Gastroesophageal sphincter (tissue), 3 donors: ENCODE data around the gene ANP32B.

Experiments used
- POLR2A ChIP-seq, 2 donors: fragments of 450-650 bp; IDR thresholded peaks; one replicate each; pipeline ENCODE4 v1.6.1; 2017; ENCODE audit warnings: antibody characterized with exemption in 2 of 2, mild to moderate bottlenecking in 2 of 2, moderate library complexity in 1 of 2
- POLR2AphosphoS5 ChIP-seq: sonication (generic); formaldehyde crosslinking; IDR thresholded peaks from one replicate; pipeline ENCODE4 v1.6.1; 2017; ENCODE audit warnings: antibody characterized with exemption
- TF ChIP-seq, protein P1 (sequence below), 4 experiments: fragments of 200-600 bp in 2 of 4; fragments of 450-650 bp in 2 of 4; sonication (generic) in 1 of 4; IDR thresholded peaks; one replicate each; pipeline ENCODE4 v1.5.1; 2017 to 2019; ENCODE audit warnings: antibody characterized with exemption in 4 of 4, mild to moderate bottlenecking in 2 of 4, moderate library complexity in 2 of 4

DNA sequence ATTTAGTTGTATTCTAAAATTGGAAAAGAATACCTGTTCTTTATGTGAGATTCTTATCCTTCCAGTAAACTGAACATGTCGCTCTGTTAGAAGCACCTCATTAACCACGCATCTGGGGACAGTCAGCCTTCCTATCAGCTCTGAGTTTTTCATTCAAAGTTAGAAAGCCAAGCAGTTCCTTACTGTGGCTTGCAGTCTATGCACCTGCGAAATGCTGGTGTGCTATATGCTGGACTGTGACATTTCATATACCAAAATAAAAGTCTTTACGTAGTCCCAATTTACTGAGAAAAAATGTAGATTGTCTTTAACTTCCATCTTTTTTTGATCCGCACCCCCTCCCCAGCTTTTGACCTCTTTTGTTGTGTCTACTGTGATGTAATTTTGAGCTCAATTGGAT, 4.3 kb downstream of the ANP32B start:
- TF ChIP-seq POLR2A (IDR thresholded peaks at IDR 0.05) (no peak), POLR2AphosphoS5 (no peak)
- TF ChIP-seq, protein P1, sequence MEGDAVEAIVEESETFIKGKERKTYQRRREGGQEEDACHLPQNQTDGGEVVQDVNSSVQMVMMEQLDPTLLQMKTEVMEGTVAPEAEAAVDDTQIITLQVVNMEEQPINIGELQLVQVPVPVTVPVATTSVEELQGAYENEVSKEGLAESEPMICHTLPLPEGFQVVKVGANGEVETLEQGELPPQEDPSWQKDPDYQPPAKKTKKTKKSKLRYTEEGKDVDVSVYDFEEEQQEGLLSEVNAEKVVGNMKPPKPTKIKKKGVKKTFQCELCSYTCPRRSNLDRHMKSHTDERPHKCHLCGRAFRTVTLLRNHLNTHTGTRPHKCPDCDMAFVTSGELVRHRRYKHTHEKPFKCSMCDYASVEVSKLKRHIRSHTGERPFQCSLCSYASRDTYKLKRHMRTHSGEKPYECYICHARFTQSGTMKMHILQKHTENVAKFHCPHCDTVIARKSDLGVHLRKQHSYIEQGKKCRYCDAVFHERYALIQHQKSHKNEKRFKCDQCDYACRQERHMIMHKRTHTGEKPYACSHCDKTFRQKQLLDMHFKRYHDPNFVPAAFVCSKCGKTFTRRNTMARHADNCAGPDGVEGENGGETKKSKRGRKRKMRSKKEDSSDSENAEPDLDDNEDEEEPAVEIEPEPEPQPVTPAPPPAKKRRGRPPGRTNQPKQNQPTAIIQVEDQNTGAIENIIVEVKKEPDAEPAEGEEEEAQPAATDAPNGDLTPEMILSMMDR (IDR thresholded peaks at IDR 0.05) = no peak
